Measurements from ENCODE around the gene SLITRK5.

SLITRK5 gene

DNA sequence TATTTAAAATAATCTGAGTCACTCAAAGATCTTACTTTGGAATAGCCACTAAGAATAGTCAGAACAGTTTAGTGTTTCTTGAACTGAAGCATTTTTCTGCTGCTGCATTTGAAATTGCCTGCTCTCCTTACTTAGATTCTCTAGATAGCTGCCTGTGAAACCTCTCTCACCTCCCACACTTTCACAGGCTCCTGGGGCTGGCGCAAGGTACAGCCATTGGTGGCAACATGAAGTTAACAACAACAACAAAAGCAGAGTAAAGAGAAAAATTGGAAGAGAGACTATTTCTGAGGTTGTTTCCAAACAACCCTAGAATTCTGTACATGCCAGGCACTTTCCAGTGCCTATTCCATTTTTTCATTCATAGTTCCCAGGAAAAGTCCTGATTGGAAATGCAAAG is 25.3 kb downstream of the SLITRK5 start:
- H3K27ac ChIP-seq (replicated peaks; ENCODE audit: low read length), result no peak overlapping the region
- no peaks in the 10 kb centered on the region for H3K9me3 ChIP-seq (replicated peaks in 1 of 2; ENCODE audit: control insufficient read depth in 2 of 2, insufficient read depth in 1 of 2, low read depth in 1 of 2, low read length in 2 of 2)
- DNase-seq (ENCODE audit: low spot score), result no peak
- no peaks in the 10 kb centered on the region for H3K4me1 ChIP-seq (ENCODE audit: control insufficient read depth in 2 of 2, insufficient read depth in 1 of 2, low read depth in 1 of 2, low read length in 2 of 2)
- H3K36me3 ChIP-seq (replicated peaks in 1 of 2; ENCODE audit: control insufficient read depth in 2 of 2, insufficient read depth in 2 of 2, low read length in 2 of 2), result no peaks in the 10 kb centered on the region
- WGBS, 2 donors (ENCODE audit: extremely low coverage in 2 of 2, insufficient read length in 2 of 2, insufficient replicate concordance in 1 of 2), result no CpG with 5 or more reads among the region's 1 CpG
- no peak overlapping the region for H3K4me2 ChIP-seq (ENCODE audit: insufficient read depth, low read length, poor library complexity, severe bottlenecking)
- no peak overlapping the region for H2BK12ac ChIP-seq (ENCODE audit: low read length)
- no peaks in the 10 kb centered on the region for H3K79me1 ChIP-seq (ENCODE audit: low read depth, low read length)
- no peak overlapping the region for H2AFZ ChIP-seq (ENCODE audit: low read length)
- no peak overlapping the region for H3K4ac ChIP-seq (ENCODE audit: low read length)
- no peak overlapping the region for H3K23ac ChIP-seq (ENCODE audit: low read depth, low read length, poor library complexity)
- H3K9ac ChIP-seq (ENCODE audit: low read depth, low read length, poor library complexity), result no peak overlapping the region
- no peak overlapping the region for H3K4me3 ChIP-seq (ENCODE audit: low read length in 2 of 2)
- no peak overlapping the region for H2AK5ac ChIP-seq (ENCODE audit: low read depth, low read length)
- H3K14ac ChIP-seq (ENCODE audit: low read length), result no peak overlapping the region
- no peak overlapping the region for H4K91ac ChIP-seq (ENCODE audit: low read depth, low read length, poor library complexity)
- H2BK5ac ChIP-seq (ENCODE audit: low read length), result no peak overlapping the region
- no peak overlapping the region for H2BK120ac ChIP-seq (ENCODE audit: low read depth, low read length)
- H3K18ac ChIP-seq (ENCODE audit: low read length), result no peak overlapping the region
- H4K8ac ChIP-seq (ENCODE audit: low read depth, low read length), result no peak overlapping the region
- no peak overlapping the region for H2BK15ac ChIP-seq (ENCODE audit: low read length)
- H3K27me3 ChIP-seq (ENCODE audit: control insufficient read depth in 3 of 3, insufficient read depth in 3 of 3, low read depth in 1 of 3, low read length in 3 of 3), result no peaks in the 10 kb centered on the region

DNA sequence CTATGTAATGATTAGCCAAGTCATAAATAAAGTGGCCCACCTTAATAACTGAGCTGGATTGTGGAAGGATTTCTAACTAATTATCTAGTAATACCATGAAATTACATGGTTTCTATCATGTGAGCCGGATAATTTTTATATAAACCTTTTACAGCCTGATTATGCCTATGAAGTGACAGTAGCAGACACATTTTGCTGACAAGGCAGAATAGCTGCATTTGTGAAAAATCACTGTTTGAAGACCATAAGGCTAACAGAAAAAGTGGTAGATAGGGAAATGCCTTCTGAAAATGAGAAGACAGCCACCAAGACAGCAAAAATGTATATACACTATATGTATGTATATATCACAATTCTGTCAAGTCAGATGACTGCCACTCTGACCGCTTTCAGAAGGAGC is 27.1 kb downstream of the SLITRK5 start:
- H2AK5ac ChIP-seq (ENCODE audit: low read depth, low read length), result no peak overlapping the region
- H3K4me3 ChIP-seq (ENCODE audit: low read length in 2 of 2), result no peak overlapping the region
- H3K18ac ChIP-seq (ENCODE audit: low read length), result no peak overlapping the region
- H3K4ac ChIP-seq (ENCODE audit: low read length), result no peak overlapping the region
- no peak overlapping the region for H2BK5ac ChIP-seq (ENCODE audit: low read length)
- no peaks in the 10 kb centered on the region for H3K9me3 ChIP-seq (replicated peaks in 1 of 2; ENCODE audit: control insufficient read depth in 2 of 2, insufficient read depth in 1 of 2, low read depth in 1 of 2, low read length in 2 of 2)
- H3K36me3 ChIP-seq (replicated peaks in 1 of 2; ENCODE audit: control insufficient read depth in 2 of 2, insufficient read depth in 2 of 2, low read length in 2 of 2), result no peaks in the 10 kb centered on the region
- no peaks in the 10 kb centered on the region for H3K4me1 ChIP-seq (ENCODE audit: control insufficient read depth in 2 of 2, insufficient read depth in 1 of 2, low read depth in 1 of 2, low read length in 2 of 2)
- no peak overlapping the region for H2BK12ac ChIP-seq (ENCODE audit: low read length)
- H3K23ac ChIP-seq (ENCODE audit: low read depth, low read length, poor library complexity), result no peak overlapping the region
- DNase-seq (ENCODE audit: low spot score), result no peak
- H2BK15ac ChIP-seq (ENCODE audit: low read length), result no peak overlapping the region
- no peak overlapping the region for H4K91ac ChIP-seq (ENCODE audit: low read depth, low read length, poor library complexity)
- H3K27ac ChIP-seq (replicated peaks; ENCODE audit: low read length), result no peak overlapping the region
- H2BK120ac ChIP-seq (ENCODE audit: low read depth, low read length), result no peak overlapping the region
- no peak overlapping the region for H4K8ac ChIP-seq (ENCODE audit: low read depth, low read length)
- no CpG with 5 or more reads among the region's 2 CpGs for WGBS, 2 donors (ENCODE audit: extremely low coverage in 2 of 2, insufficient read length in 2 of 2, insufficient replicate concordance in 1 of 2)
- no peak overlapping the region for H2AFZ ChIP-seq (ENCODE audit: low read length)
- H3K27me3 ChIP-seq (ENCODE audit: control insufficient read depth in 3 of 3, insufficient read depth in 3 of 3, low read depth in 1 of 3, low read length in 3 of 3), result no peaks in the 10 kb centered on the region
- H3K9ac ChIP-seq (ENCODE audit: low read depth, low read length, poor library complexity), result no peak overlapping the region
- H3K14ac ChIP-seq (ENCODE audit: low read length), result no peak overlapping the region
- no peak overlapping the region for H3K4me2 ChIP-seq (ENCODE audit: insufficient read depth, low read length, poor library complexity, severe bottlenecking)
- H3K79me1 ChIP-seq (ENCODE audit: low read depth, low read length), result no peaks in the 10 kb centered on the region

DNA sequence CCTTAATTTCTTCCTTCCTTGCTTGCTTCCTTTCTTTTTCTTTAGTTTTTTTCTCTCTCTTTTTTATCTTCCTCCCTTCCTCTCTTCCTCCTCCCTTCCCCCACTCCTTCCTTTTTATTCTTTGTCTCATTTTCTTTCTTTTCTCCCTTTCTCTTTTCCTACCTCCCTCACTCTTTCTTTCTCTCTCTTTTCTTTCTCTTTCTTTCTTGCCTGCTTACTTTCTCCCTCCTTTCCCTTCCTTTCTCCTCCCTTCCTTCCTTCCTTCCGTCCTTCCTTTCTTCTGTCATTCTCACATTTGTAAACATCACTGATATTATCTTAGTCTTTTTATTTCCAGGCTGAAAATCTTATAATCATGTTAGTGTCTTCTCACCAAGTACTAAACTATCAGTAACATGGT is 38.8 kb downstream of the SLITRK5 start:
- Histone ChIP-seq H3K18ac (ENCODE audit: low read length) (no peak overlapping the region), H4K91ac (ENCODE audit: low read depth, low read length, poor library complexity) (no peak overlapping the region), H2BK15ac (ENCODE audit: low read length) (no peak overlapping the region), H3K23ac (ENCODE audit: low read depth, low read length, poor library complexity) (no peak overlapping the region), H4K8ac (ENCODE audit: low read depth, low read length) (no peak overlapping the region), H2BK5ac (ENCODE audit: low read length) (no peak overlapping the region), H3K14ac (ENCODE audit: low read length) (no peak overlapping the region), H3K36me3 (replicated peaks in 1 of 2; ENCODE audit: control insufficient read depth in 2 of 2, insufficient read depth in 2 of 2, low read length in 2 of 2) (no peaks in the 10 kb centered on the region), H2AFZ (ENCODE audit: low read length) (no peak overlapping the region), H3K27ac (replicated peaks; ENCODE audit: low read length) (no peak overlapping the region), H3K9me3 (replicated peaks in 1 of 2; ENCODE audit: control insufficient read depth in 2 of 2, insufficient read depth in 1 of 2, low read depth in 1 of 2, low read length in 2 of 2) (no peaks in the 10 kb centered on the region), H2AK5ac (ENCODE audit: low read depth, low read length) (no peak overlapping the region), H3K9ac (ENCODE audit: low read depth, low read length, poor library complexity) (no peak overlapping the region), H3K4me1 (ENCODE audit: control insufficient read depth in 2 of 2, insufficient read depth in 1 of 2, low read depth in 1 of 2, low read length in 2 of 2) (no peaks in the 10 kb centered on the region), H2BK120ac (ENCODE audit: low read depth, low read length) (no peak overlapping the region), H3K4me2 (ENCODE audit: insufficient read depth, low read length, poor library complexity, severe bottlenecking) (no peak overlapping the region), H3K27me3 (ENCODE audit: control insufficient read depth in 3 of 3, insufficient read depth in 3 of 3, low read depth in 1 of 3, low read length in 3 of 3) (no peaks in the 10 kb centered on the region), H3K79me1 (ENCODE audit: low read depth, low read length) (no peaks in the 10 kb centered on the region), H3K4ac (ENCODE audit: low read length) (no peak overlapping the region), H2BK12ac (ENCODE audit: low read length) (no peak overlapping the region), H3K4me3 (ENCODE audit: low read length in 2 of 2) (no peak overlapping the region)
- no peak for DNase-seq (ENCODE audit: low spot score)
- no CpG with 5 or more reads among the region's 1 CpG for WGBS, 2 donors (ENCODE audit: extremely low coverage in 2 of 2, insufficient read length in 2 of 2, insufficient replicate concordance in 1 of 2)

DNA sequence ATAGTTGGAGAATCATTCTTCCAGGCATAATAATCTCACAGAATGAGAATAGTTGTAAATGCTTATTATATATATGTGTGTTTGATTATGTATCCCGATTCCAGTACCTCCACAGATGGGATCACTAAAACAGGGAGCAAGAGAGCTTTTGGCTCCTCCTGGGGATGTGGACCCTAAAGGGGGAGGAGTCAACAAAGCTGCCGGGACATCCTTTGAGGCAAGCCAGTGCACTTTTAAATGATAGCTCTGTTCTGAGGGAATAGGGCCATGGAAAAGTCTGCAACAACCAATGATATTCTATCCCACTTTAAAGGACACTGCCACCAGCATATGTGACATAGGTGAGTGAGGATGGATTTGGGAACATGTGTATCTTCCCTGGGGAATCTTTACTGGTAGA is 40.8 kb downstream of the SLITRK5 start:
- no peak overlapping the region for H2BK120ac ChIP-seq (ENCODE audit: low read depth, low read length)
- H3K27ac ChIP-seq (replicated peaks; ENCODE audit: low read length), result no peak overlapping the region
- H3K14ac ChIP-seq (ENCODE audit: low read length), result no peak overlapping the region
- WGBS, 2 donors (ENCODE audit: extremely low coverage in 2 of 2, insufficient read length in 2 of 2, insufficient replicate concordance in 1 of 2), result no CpG with 5 or more reads among the region's 2 CpGs
- no peaks in the 10 kb centered on the region for H3K27me3 ChIP-seq (ENCODE audit: control insufficient read depth in 3 of 3, insufficient read depth in 3 of 3, low read depth in 1 of 3, low read length in 3 of 3)
- no peak overlapping the region for H2BK5ac ChIP-seq (ENCODE audit: low read length)
- H3K9me3 ChIP-seq (replicated peaks in 1 of 2; ENCODE audit: control insufficient read depth in 2 of 2, insufficient read depth in 1 of 2, low read depth in 1 of 2, low read length in 2 of 2), result no peaks in the 10 kb centered on the region
- H3K36me3 ChIP-seq (replicated peaks in 1 of 2; ENCODE audit: control insufficient read depth in 2 of 2, insufficient read depth in 2 of 2, low read length in 2 of 2), result no peaks in the 10 kb centered on the region
- no peak overlapping the region for H3K4me2 ChIP-seq (ENCODE audit: insufficient read depth, low read length, poor library complexity, severe bottlenecking)
- H3K9ac ChIP-seq (ENCODE audit: low read depth, low read length, poor library complexity), result no peak overlapping the region
- no peak overlapping the region for H4K8ac ChIP-seq (ENCODE audit: low read depth, low read length)
- H3K4me1 ChIP-seq (ENCODE audit: control insufficient read depth in 2 of 2, insufficient read depth in 1 of 2, low read depth in 1 of 2, low read length in 2 of 2), result no peaks in the 10 kb centered on the region
- H2BK15ac ChIP-seq (ENCODE audit: low read length), result no peak overlapping the region
- no peak for DNase-seq (ENCODE audit: low spot score)
- H3K4me3 ChIP-seq (ENCODE audit: low read length in 2 of 2), result no peak overlapping the region
- no peak overlapping the region for H4K91ac ChIP-seq (ENCODE audit: low read depth, low read length, poor library complexity)
- H3K18ac ChIP-seq (ENCODE audit: low read length), result no peak overlapping the region
- H3K79me1 ChIP-seq (ENCODE audit: low read depth, low read length), result no peaks in the 10 kb centered on the region
- no peak overlapping the region for H2AK5ac ChIP-seq (ENCODE audit: low read depth, low read length)
- no peak overlapping the region for H2BK12ac ChIP-seq (ENCODE audit: low read length)
- H3K23ac ChIP-seq (ENCODE audit: low read depth, low read length, poor library complexity), result no peak overlapping the region
- H3K4ac ChIP-seq (ENCODE audit: low read length), result no peak overlapping the region
- no peak overlapping the region for H2AFZ ChIP-seq (ENCODE audit: low read length)

Data from neuronal stem cell (in vitro differentiated cells).